OCI-LY3 (cell line): ENCODE data around the gene PLVAP.

Experiments
- CTCF ChIP-seq: fragments of 200-600, 300-600 bp; sonication (generic); IDR thresholded peaks from 2 replicates; pipeline ENCODE4 v1.5.1; 2014; ENCODE audit warnings: antibody characterized with exemption, low read length, low read depth
- EZH2phosphoT487 ChIP-seq: fragments of 200-600 bp; shearing (Covaris generic); IDR thresholded peaks from 2 replicates; pipeline ENCODE4 v1.6.1; 2018; ENCODE audit warnings: antibody characterized with exemption, mixed run types, low read depth

- TF ChIP-seq EZH2phosphoT487 (no peak), CTCF (no peak)
These were observed 12.1 kb upstream of the PLVAP start for GRCh38 chr19:17389288-17389687.
